HepG2 (cell line): ENCODE data around the gene PTPMT1. TPM values are rescaled to one million over a fixed set of nuclear protein-coding genes. Genes with fewer than 3 reads are reported as not detected.

Source experiments
- ATAC-seq: fragments of 200-7000 bp; cut with Tn5 transposase; 3 replicates; pipeline ENCODE4 v1.9.1; 2020; ENCODE audit warnings: mild to moderate bottlenecking, moderate library complexity
- BruUV-seq: library from RNA; stranded (reverse); fragments of 400-500 nt; replicated peaks from 2 replicates; lab custom pipeline; 2021; lab: Mats Ljungman, UMichigan
- CTCF ChIA-PET: fragments of 300-600 bp; formaldehyde crosslinking; extraction: SDS; loops from one replicate; lab custom pipeline; 2021; ENCODE audit warnings: low total read pairs, inconsistent platforms, low intra/inter-chr PET ratio; lab: Yijun Ruan, JAX
- POLR2A ChIA-PET: fragments of 350-600 bp; sonication (Branson Sonifier 250); formaldehyde crosslinking; loops from one replicate; lab custom pipeline; 2020; ENCODE audit warnings: antibody characterized with exemption, inconsistent platforms; lab: Yijun Ruan, JAX
- DNase-seq: peaks from one replicate; pipeline ENCODE4 v3.0.0-alpha.2; 2015; ENCODE audit warnings: low spot score
- FAIRE-seq: peaks from 3 replicates; lab custom pipeline; 2011; peaks lifted over from hg19 to GRCh38; lab: Jason Lieb, UNC
- H2AFZ ChIP-seq: one replicate; pipeline ENCODE4 v1.6.1; 2011; ENCODE audit warnings: low read length, inconsistent platforms
- H3K27ac ChIP-seq: fragments of 300-600 bp; 3 replicates; pipeline ENCODE4 v1.8.0; 2011; ENCODE audit warnings: mixed run types, mild to moderate bottlenecking, mixed read lengths, low read length, inconsistent platforms; ENCODE audit not compliant: insufficient read depth; ENCODE audit errors: extremely low read length
- H3K27me3 ChIP-seq, 2 experiments: fragments of 200-600 bp in 1 of 2; 2 replicates in 1 of 2; 3 replicates in 1 of 2; pipeline versions ENCODE4 v1.6.0 to v1.8.0; 2011; ENCODE audit warnings: low read length in 2 of 2, mild to moderate bottlenecking in 2 of 2, moderate library complexity in 2 of 2, inconsistent platforms in 1 of 2; ENCODE audit not compliant: insufficient read depth in 2 of 2, control insufficient read depth in 1 of 2
- H3K36me3 ChIP-seq, 2 experiments: fragments of 200-600 bp in 1 of 2; replicated peaks in 1 of 2; 2 replicates in 1 of 2; 3 replicates in 1 of 2; pipeline versions ENCODE4 v1.5.1 to v1.8.0; 2011; ENCODE audit warnings: low read length in 2 of 2, inconsistent platforms in 1 of 2; ENCODE audit not compliant: insufficient read depth in 2 of 2, control insufficient read depth in 1 of 2
- H3K4me1 ChIP-seq: 2 replicates; pipeline ENCODE4 v1.5.1; 2012; ENCODE audit warnings: low read length, inconsistent platforms; ENCODE audit not compliant: insufficient read depth
- H3K4me2 ChIP-seq: 2 replicates; pipeline ENCODE4 v1.6.0; 2011; ENCODE audit warnings: low read depth, low read length, inconsistent platforms
- H3K4me3 ChIP-seq, 3 experiments: fragments of 200-600 bp in 1 of 3; sonication (generic), shearing (Covaris generic) in 1 of 3; replicated peaks in 1 of 3; 2 replicates each; pipeline ENCODE4 v1.5.1; 2011 to 2016; ENCODE audit warnings: low read length in 3 of 3, inconsistent platforms in 2 of 3, low read depth in 2 of 3, mild to moderate bottlenecking in 2 of 3, control low read depth in 1 of 3, mixed read lengths in 1 of 3; ENCODE audit not compliant: insufficient read depth in 1 of 3
- H3K79me2 ChIP-seq: one replicate; pipeline ENCODE4 v1.6.1; 2011; ENCODE audit warnings: low read length, inconsistent platforms; ENCODE audit not compliant: insufficient read depth
- H3K9ac ChIP-seq: 2 replicates; pipeline ENCODE4 v1.6.0; 2011; ENCODE audit warnings: mild to moderate bottlenecking, low read depth, low read length, inconsistent platforms; ENCODE audit not compliant: insufficient read depth
- H3K9me3 ChIP-seq: 2 replicates; pipeline ENCODE4 v1.5.1; 2012; ENCODE audit warnings: mild to moderate bottlenecking, low read length
- H4K20me1 ChIP-seq: 2 replicates; pipeline ENCODE4 v1.6.0; 2011; ENCODE audit warnings: inconsistent platforms, mild to moderate bottlenecking, low read length, moderate library complexity; ENCODE audit not compliant: insufficient read depth
- ATF7-NPFF ChIP-seq: sonication (generic); formaldehyde crosslinking; IDR thresholded peaks from 2 replicates; pipeline ENCODE4 v1.8.1; 2023; ENCODE audit warnings: mild to moderate bottlenecking, low read depth, missing genetic modification reagents, moderate library complexity
- FOXK2 ChIP-seq: fragments of 450-650 bp; IDR thresholded peaks from 2 replicates; pipeline ENCODE4 v1.6.1; 2016
- HIVEP1 ChIP-seq: sonication (generic); formaldehyde crosslinking; IDR thresholded peaks from 2 replicates; pipeline ENCODE4 v1.4.0; 2020; ENCODE audit warnings: mild to moderate bottlenecking, missing genetic modification reagents
- KLF16 ChIP-seq, 2 experiments: sonication (generic) in 1 of 2; formaldehyde crosslinking in 1 of 2; IDR thresholded peaks; 2 replicates each; pipeline versions ENCODE4 v1.6.1 to v1.8.0; 2016 to 2023; ENCODE audit warnings: missing genetic modification reagents in 2 of 2, missing compliant biosample characterization in 1 of 2
- MTA3 ChIP-seq: sonication (generic); formaldehyde crosslinking; IDR thresholded peaks from 2 replicates; pipeline ENCODE4 v1.4.0; 2020; ENCODE audit warnings: missing genetic modification reagents
- NFIB ChIP-seq: sonication (generic); formaldehyde crosslinking; IDR thresholded peaks from 2 replicates; pipeline ENCODE4 v1.9.0; 2021; ENCODE audit warnings: missing genetic modification reagents, mild to moderate bottlenecking, borderline replicate concordance
- NR2F1 ChIP-seq, 2 experiments: fragments of 450-650 bp in 1 of 2; formaldehyde crosslinking in 1 of 2; IDR thresholded peaks; 2 replicates each; pipeline versions ENCODE4 v1.5.0 to v1.6.1; 2016 to 2020; ENCODE audit warnings: mild to moderate bottlenecking in 1 of 2, missing compliant biosample characterization in 1 of 2, missing genetic modification reagents in 1 of 2, moderate library complexity in 1 of 2
- ZFP82 ChIP-seq: sonication (generic); formaldehyde crosslinking; IDR thresholded peaks from 2 replicates; pipeline ENCODE4 v1.5.1; 2020; ENCODE audit warnings: mild to moderate bottlenecking, missing genetic modification reagents, borderline replicate concordance
- ZMAT3 ChIP-seq: sonication (generic); formaldehyde crosslinking; conservative IDR thresholded peaks from 2 replicates; pipeline ENCODE4 v1.7.0; 2021; ENCODE audit warnings: missing genetic modification reagents
- ZMYM4 ChIP-seq: sonication (generic); formaldehyde crosslinking; IDR thresholded peaks from 2 replicates; pipeline ENCODE4 v1.8.1; 2023; ENCODE audit warnings: mild to moderate bottlenecking, missing genetic modification reagents
- ZNF230 ChIP-seq: sonication (generic); formaldehyde crosslinking; IDR thresholded peaks from 2 replicates; pipeline ENCODE4 v1.4.0; 2020; ENCODE audit warnings: mild to moderate bottlenecking, missing genetic modification reagents
- ZNF382 ChIP-seq: sonication (generic); formaldehyde crosslinking; IDR thresholded peaks from 2 replicates; pipeline ENCODE4 v1.5.0; 2020; ENCODE audit warnings: missing genetic modification reagents, mild to moderate bottlenecking, borderline replicate concordance
- ZNF788 ChIP-seq: sonication (generic); formaldehyde crosslinking; IDR thresholded peaks from 2 replicates; pipeline ENCODE4 v1.5.0; 2020; ENCODE audit warnings: mild to moderate bottlenecking, missing genetic modification reagents, borderline replicate concordance
- ZNF878 ChIP-seq: sonication (generic); formaldehyde crosslinking; IDR thresholded peaks from 2 replicates; pipeline ENCODE4 v1.8.1; 2023; ENCODE audit warnings: mild to moderate bottlenecking, missing genetic modification reagents, moderate library complexity
- WGBS: methylation state at CpG from one replicate; pipeline ENCODE4 v1.1.6; 2017; ENCODE audit warnings: low lambda C conversion rate; 5-methylcytosine and 5-hydroxymethylcytosine counted together
- in situ Hi-C: cut with HindIII; loops from 2 replicates; pipeline ENCODE4 v1.10.0; 2017; ENCODE audit warnings: low pct_unique_long_range_greater_than_20kb; ENCODE audit not compliant: extremely low pct_ligation_motif_present
- intact Hi-C: fragments of 100-400 bp; cut with micrococcal nuclease; formaldehyde crosslinking; loops from one replicate; pipeline ENCODE4 v1.10.0; 2022; ENCODE audit not compliant: unreplicated experiment
- polyA plus RNA-seq, 8 experiments: library from polyadenylated mRNA; depleted of rRNA in 3 of 8; stranded (reverse) in 7 of 8; unstranded in 1 of 8; fragments of >200 nt; fragmentation: Illumina TruSeq in 4 of 8; extraction: Trizol in 4 of 8; gene quantifications; 2 replicates each; pipeline versions ENCODE4 v1.2.1 to v1.2.3, GENCODE V29; 2011 to 2016; ENCODE audit warnings: low read depth in 4 of 8, missing spikeins in 1 of 8, mixed read lengths in 1 of 8; ENCODE audit not compliant: insufficient read depth in 1 of 8
- total RNA-seq, 5 experiments: library from RNA; depleted of rRNA; stranded (reverse); fragments of >200 nt; fragmentation: Illumina TruSeq; extraction: Trizol; gene quantifications; 2 replicates each; pipeline ENCODE4 v1.2.3, GENCODE V29; 2016; ENCODE audit warnings: low read depth in 1 of 5
- TF ChIP-seq, protein P1 (sequence below): sonication (generic); formaldehyde crosslinking; IDR thresholded peaks from 2 replicates; pipeline ENCODE4 v1.4.0; 2020; ENCODE audit warnings: mild to moderate bottlenecking, low read depth, missing genetic modification reagents
- TF ChIP-seq, protein P2 (sequence below): sonication (generic); formaldehyde crosslinking; IDR thresholded peaks from 2 replicates; pipeline ENCODE4 v1.4.0; 2020; ENCODE audit warnings: missing genetic modification reagents, mild to moderate bottlenecking, borderline replicate concordance
- TF ChIP-seq, protein P3 (sequence below): sonication (generic); formaldehyde crosslinking; IDR thresholded peaks from 2 replicates; pipeline ENCODE4 v1.5.0; 2020; ENCODE audit warnings: mild to moderate bottlenecking, missing genetic modification reagents

Gene PTPMT1
- total and polyA plus RNA-seq, 2 of the 13 experiments (the other 11 are each of a cell fraction or from before 2014, with no cell fraction given): 55.6 to 129 TPM

DNA sequence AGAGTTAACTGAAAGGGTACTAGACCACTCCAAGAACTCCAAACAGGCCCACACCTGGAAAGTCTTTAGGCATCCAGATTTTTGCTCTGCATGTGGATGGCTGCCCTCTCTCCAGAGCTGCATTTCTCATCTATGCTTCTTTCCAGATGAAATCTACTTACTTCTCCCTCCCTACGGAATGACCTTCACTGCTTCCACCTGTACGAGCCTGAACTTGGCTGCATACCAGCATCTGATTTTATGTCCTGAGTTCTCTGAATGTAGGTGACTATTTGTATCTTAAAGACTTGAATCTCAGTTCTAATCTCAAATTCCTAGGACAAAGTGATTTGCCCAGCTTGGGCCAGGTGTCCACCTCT, 25.7 kb upstream of the PTPMT1 start (continued):
- no peak for TF ChIP-seq NR2F1 (CRISPR knock-in tag; IDR thresholded peaks at IDR 0.05)
- no peak for TF ChIP-seq ZMAT3 (CRISPR knock-in tag)
- TF ChIP-seq ZNF230: no peak
- TF ChIP-seq ZNF788 (CRISPR knock-in tag): no peak
- TF ChIP-seq FOXK2: no peak
- TF ChIP-seq ZMYM4 (CRISPR knock-in tag): no peak
- no peak for TF ChIP-seq KLF16 (CRISPR knock-in tag; IDR thresholded peaks at IDR 0.05)
- no peak for TF ChIP-seq MTA3 (CRISPR knock-in tag)
- TF ChIP-seq ATF7-NPFF (CRISPR knock-in tag): no peak
- TF ChIP-seq, protein P1, sequence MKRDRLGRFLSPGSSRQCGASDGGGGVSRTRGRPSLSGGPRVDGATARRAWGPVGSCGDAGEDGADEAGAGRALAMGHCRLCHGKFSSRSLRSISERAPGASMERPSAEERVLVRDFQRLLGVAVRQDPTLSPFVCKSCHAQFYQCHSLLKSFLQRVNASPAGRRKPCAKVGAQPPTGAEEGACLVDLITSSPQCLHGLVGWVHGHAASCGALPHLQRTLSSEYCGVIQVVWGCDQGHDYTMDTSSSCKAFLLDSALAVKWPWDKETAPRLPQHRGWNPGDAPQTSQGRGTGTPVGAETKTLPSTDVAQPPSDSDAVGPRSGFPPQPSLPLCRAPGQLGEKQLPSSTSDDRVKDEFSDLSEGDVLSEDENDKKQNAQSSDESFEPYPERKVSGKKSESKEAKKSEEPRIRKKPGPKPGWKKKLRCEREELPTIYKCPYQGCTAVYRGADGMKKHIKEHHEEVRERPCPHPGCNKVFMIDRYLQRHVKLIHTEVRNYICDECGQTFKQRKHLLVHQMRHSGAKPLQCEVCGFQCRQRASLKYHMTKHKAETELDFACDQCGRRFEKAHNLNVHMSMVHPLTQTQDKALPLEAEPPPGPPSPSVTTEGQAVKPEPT: no peak
- TF ChIP-seq ZFP82 (CRISPR knock-in tag): no peak
- TF ChIP-seq NFIB (CRISPR knock-in tag): no peak

DNA sequence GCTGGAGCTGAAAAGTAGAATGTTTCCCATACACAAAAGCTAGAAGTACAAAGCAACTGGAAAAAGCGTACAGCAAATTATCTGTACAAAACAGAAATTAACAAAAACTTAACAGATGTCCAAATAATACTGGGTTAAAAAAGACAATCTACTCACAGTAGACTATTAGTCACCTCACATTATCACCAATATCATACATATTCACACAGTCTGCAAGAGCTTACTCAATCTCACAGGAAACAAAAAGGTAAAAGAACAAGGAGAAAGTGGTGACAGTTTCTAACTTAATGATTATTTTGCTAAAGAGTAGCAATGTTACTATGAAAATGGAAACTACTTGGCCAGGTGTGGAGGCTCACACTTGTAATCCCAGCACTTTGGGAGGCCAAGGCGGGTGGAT, 24.3 kb upstream of the PTPMT1 start:
- no TSS peak for BruUV-seq
- no peak for FAIRE-seq
- peaks cover 90% of the 10 kb centered on the region for H3K79me2 ChIP-seq
- in situ Hi-C loops (no loop called here), intact Hi-C loops (no loop called here)
- H3K9me3 ChIP-seq: no peaks in the 10 kb centered on the region
- 100% methylated on average over 2 of the region's 2 CpGs for WGBS
- no peak overlapping the region for H3K27ac ChIP-seq
- ATAC-seq: no peak
- no peak overlapping the region for H3K4me2 ChIP-seq
- CTCF ChIA-PET: no interaction called here
- no peaks in the 10 kb centered on the region for H3K27me3 ChIP-seq
- H3K4me3 ChIP-seq: no peak overlapping the region
- H3K4me1 ChIP-seq: peaks cover 5% of the 10 kb centered on the region; the same call in 1 of the 2 replicates
- POLR2A ChIA-PET: no interaction called here
- peaks cover 2 to 4% of the 10 kb centered on the region in 2 experiments; a peak in 3 of 5 replicates for H3K36me3 ChIP-seq
- H2AFZ ChIP-seq: no peak overlapping the region
- no peak overlapping the region for H3K9ac ChIP-seq
- no peak for DNase-seq
- peaks cover 67% of the 10 kb centered on the region for H4K20me1 ChIP-seq
- TF ChIP-seq, protein P2, sequence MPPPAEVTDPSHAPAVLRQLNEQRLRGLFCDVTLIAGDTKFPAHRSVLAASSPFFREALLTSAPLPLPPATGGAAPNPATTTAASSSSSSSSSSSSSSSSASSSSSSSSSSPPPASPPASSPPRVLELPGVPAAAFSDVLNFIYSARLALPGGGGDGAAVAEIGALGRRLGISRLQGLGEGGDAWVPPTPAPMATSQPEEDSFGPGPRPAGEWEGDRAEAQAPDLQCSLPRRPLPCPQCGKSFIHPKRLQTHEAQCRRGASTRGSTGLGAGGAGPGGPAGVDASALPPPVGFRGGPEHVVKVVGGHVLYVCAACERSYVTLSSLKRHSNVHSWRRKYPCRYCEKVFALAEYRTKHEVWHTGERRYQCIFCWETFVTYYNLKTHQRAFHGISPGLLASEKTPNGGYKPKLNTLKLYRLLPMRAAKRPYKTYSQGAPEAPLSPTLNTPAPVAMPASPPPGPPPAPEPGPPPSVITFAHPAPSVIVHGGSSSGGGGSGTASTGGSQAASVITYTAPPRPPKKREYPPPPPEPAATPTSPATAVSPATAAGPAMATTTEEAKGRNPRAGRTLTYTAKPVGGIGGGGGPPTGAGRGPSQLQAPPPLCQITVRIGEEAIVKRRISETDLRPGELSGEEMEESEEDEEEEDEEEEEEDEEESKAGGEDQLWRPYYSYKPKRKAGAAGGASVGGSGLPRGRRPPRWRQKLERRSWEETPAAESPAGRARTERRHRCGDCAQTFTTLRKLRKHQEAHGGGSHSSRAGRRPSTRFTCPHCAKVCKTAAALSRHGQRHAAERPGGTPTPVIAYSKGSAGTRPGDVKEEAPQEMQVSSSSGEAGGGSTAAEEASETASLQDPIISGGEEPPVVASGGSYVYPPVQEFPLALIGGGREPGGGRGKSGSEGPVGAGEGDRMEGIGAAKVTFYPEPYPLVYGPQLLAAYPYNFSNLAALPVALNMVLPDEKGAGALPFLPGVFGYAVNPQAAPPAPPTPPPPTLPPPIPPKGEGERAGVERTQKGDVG (CRISPR knock-in tag): no peak
- TF ChIP-seq, protein P3, sequence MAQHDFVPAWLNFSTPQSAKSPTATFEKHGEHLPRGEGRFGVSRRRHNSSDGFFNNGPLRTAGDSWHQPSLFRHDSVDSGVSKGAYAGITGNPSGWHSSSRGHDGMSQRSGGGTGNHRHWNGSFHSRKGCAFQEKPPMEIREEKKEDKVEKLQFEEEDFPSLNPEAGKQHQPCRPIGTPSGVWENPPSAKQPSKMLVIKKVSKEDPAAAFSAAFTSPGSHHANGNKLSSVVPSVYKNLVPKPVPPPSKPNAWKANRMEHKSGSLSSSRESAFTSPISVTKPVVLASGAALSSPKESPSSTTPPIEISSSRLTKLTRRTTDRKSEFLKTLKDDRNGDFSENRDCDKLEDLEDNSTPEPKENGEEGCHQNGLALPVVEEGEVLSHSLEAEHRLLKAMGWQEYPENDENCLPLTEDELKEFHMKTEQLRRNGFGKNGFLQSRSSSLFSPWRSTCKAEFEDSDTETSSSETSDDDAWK (CRISPR knock-in tag): no peak
- TF ChIP-seq ZNF382 (CRISPR knock-in tag) (no peak), ZNF878 (CRISPR knock-in tag) (no peak), HIVEP1 (CRISPR knock-in tag) (no peak)
